ENCODE measurements around the gene TMEM101.
"Not testable (repeated sequence)": the region's sequence is repeated elsewhere in the genome, so short reads cannot be mapped to it uniquely, and the experiment has no call there.

Gene TMEM101

GRCh38 chr17:44023545-44024270 lies 8.9 kb upstream of the TMEM101 start:
- DNase-seq: no peak

- no peak for DNase-seq
Measured at GRCh38 chr17:44022246-44022645, 7.5 kb upstream of the TMEM101 start.

GRCh38 chr17:44021227-44021626 lies 6.5 kb upstream of the TMEM101 start:
- DNase-seq: not testable (repeated sequence)

GRCh38 chr17:44014133-44014436 lies 678 bp downstream of the TMEM101 start:
- no peak for DNase-seq

GRCh38 chr17:44012874-44013273 lies 1.9 kb downstream of the TMEM101 start:
- DNase-seq: no peak

GRCh38 chr17:44012391-44012790 lies 2.4 kb downstream of the TMEM101 start:
- DNase-seq: no peak

- no peak for DNase-seq
Measured at GRCh38 chr17:44011876-44012275, 2.9 kb downstream of the TMEM101 start.

- no peak for DNase-seq
Measured at GRCh38 chr17:44010966-44011647, 3.7 kb downstream of the TMEM101 start.

GRCh38 chr17:44008205-44008909 lies 6.4 kb downstream of the TMEM101 start:
- no peak for DNase-seq

GRCh38 chr17:44007346-44008204 lies 7.2 kb downstream of the TMEM101 start:
- no peak for DNase-seq

- peak; percentile 98 for DNase-seq
Measured at GRCh38 chr17:44006598-44007345, 8.0 kb downstream of the TMEM101 start.

GRCh38 chr17:44006272-44006597 lies 8.5 kb downstream of the TMEM101 start:
- DNase-seq: peak; percentile 22

GRCh38 chr17:44005527-44006271 lies 9.1 kb downstream of the TMEM101 start:
- DNase-seq: peak; percentile 45

- DNase-seq: peak; percentile 14
Measured at GRCh38 chr17:44004761-44005526, 9.8 kb downstream of the TMEM101 start.

GRCh38 chr17:44004077-44004760 lies 10.5 kb downstream of the TMEM101 start, which contains the start of gene NAGS:
Gene NAGS (plus strand): TSS chr17:44004622. CDS start chr17:44004664, 42 bp downstream.
- peak; percentile 25 for DNase-seq

GRCh38 chr17:44002141-44002848 lies 12.5 kb downstream of the TMEM101 start:
- no peak for DNase-seq

GRCh38 chr17:44001461-44001920 lies 13.3 kb downstream of the TMEM101 start:
- DNase-seq: no peak

GRCh38 chr17:44000871-44001460 lies 13.8 kb downstream of the TMEM101 start:
- no peak for DNase-seq
